Hematopoietic multipotent progenitor cell treated with erythropoietin and hydrocortisone succinate and interleukin-3 and kit ligand, for 4 days (in vitro differentiated cells): ENCODE results near the gene ARHGAP42.
"Not testable (repeated sequence)": the region's sequence is repeated elsewhere in the genome, so short reads cannot be mapped to it uniquely, and the experiment has no call there.

Experiments
- DNase-seq: peaks from one replicate; pipeline ENCODE4 v3.0.0-alpha.2; 2015

ARHGAP42 gene

GRCh38 chr11:100731471-100731870 lies 44.4 kb downstream of the ARHGAP42 start:
- no peak for DNase-seq

DNA sequence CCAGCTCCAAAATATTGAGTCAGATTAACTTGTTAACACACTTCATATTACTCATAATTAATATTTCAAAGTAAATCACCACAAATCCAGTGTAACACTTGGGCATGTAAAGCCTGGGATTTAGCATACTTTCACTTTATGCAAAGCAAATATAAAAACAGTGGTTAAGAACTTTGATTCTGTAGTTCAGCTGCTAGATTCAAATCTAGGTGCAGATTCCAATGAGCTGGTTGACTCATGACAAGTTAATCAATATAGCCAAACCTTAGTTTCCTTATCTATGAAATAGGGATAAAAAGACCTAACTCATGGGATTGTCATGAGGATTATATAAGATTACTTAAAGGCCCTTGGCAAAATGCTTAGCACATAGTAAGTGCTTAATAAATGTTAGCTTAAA lies 45.9 kb downstream of the ARHGAP42 start:
- no peak for DNase-seq

DNA sequence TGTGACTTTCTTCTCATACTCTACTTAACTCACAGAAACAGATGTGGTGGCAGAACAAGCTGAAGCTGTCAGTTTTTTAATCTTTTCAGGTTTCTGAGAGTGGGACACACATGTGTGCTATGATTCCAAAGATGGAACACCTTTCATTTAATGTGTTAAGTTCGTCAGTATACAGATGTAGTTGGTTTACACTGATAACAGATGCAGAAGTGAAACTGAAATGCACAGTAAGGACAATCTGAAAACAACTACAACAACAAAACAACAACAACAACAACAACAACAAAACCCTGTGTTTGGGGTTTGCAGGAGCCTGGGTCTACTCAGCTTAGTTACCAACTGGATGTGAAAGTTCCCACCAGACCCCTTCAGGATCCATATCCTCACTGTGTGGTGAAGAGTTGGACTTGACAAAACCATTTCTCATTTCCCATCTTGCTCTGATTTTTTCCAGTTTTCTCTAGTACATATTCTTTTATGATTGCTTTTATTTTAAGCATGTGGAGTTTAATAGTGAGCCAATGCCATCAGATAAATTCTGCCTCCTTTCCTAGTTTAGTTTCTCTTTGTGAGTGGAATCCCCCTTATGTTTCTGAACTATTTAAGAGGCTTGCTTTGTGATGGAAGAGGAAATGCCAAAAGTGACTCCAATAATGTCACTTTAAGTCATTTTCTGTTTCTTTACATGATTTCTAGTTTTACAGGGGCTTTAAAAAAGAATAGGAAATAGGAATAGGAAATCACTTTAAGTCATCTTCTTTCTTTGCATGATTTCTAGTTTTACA lies 47.8 kb downstream of the ARHGAP42 start:
- no peak for DNase-seq

DNA sequence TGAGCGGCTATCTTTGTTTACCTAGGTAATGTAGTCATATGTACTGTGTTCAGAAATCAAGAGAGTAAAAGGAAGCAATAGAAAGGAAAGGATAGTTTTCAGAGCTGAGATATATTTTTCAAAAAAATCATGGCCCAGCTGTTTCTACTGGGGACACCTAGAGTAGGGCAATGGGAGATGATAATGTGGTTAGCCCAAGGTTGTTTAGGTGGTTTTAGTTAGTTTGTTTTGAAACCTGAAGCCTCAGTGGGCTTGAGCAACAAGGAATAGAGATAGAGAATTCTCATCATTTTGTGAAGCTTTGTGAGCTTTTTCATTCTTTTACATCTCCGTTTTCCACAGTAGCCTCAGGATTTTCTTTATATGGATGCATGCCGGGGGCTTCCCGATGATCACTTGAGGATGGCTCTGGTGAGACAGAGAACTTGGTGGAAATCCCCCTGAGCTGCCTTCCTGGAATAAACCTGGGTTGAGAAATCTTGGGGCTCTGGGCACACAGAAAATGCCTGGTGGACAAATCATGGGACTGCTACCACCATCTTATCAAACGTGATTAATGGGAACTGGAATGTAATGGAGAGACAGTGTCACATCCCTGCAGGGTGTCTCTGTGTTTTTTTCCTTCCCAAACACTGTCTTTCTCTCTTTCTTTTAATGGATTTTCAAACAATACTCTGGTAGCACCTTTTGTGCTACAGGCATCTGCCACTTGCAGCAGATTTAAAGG lies 49.0 kb downstream of the ARHGAP42 start:
- DNase-seq: no peak

DNA sequence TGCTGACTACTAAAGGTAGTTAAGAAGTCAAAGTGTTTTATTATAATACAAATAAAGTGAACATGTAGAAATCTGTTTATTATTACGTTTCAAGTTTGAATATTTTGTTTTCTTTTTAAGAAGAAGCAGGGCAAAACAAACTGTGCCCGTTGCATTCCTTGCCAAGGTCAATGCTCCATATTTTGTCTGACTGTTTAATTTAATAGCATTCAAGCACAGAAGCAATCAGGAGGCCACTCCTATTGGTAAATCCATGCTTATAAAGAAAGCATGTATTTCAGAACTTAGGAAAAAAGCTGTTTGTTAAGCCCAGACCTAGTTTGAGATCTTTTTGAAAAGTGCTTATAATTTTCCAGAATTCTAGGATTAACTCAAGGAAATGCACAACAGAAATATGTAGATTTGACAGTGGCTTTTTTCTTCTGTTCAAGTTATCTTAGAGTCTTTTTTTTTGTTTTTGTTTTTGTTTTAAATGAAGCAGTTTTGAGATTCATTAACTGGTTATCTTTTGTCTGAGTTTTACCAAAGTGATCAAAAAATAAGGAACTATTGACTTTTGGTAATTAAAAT lies 51.7 kb downstream of the ARHGAP42 start:
- DNase-seq: no peak

DNA sequence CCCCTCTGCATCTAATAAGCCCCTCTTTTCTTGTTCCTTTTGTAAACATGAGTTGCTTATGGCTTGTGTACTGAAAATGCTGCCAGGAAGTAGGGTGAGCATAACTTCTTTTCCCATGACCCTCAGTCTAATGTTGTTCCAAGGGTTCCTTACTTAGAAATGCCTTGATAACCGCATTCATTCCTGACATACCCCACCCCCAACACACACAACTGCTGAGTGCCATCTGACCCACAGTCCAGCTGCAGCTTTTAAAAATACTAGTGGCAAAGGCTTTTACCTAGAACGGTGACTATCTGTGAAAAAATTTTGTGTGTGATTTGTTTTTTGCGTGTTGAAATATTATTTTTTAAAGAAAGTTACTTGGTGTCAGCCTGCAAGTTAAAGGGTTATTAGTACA lies 52.6 kb downstream of the ARHGAP42 start:
- no peak for DNase-seq

GRCh38 chr11:100740440-100740839 lies 53.4 kb downstream of the ARHGAP42 start:
- DNase-seq: no peak

DNA sequence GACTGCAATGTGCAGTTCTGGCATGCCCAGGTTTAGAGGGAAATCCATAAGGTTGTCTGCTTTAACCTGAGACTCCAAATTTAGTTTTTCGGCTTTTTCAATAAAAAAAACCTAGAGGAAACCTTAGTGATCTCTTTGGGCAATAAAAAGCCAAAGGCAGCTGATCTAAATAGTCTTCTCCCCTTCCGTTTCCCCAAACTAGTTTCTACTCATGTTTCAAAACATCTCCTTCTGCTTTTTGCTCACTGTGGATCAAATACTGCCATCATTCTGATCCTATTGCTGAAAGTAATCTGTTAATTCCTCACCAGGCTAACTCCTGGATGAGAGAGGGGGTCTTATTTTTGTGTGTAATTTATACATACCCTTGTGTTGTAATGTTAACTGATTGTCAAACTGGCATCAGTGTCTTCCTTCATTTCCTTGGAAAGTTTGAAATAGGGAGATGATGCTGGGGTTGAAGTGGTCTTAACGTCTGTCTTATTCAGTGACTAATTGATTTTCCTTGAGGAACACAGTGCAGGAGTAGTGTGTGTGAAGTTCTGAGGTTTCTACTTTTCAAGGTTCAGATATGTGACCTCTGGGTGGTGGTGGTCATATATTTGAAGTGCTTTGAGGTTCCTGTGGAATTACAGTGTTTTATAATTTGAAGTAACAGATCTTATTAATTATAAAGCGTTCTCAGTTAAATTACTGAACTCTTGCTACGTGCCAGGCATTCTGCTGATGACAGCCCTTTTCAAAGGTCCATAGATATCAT lies 55.0 kb downstream of the ARHGAP42 start:
- DNase-seq: no peak

DNA sequence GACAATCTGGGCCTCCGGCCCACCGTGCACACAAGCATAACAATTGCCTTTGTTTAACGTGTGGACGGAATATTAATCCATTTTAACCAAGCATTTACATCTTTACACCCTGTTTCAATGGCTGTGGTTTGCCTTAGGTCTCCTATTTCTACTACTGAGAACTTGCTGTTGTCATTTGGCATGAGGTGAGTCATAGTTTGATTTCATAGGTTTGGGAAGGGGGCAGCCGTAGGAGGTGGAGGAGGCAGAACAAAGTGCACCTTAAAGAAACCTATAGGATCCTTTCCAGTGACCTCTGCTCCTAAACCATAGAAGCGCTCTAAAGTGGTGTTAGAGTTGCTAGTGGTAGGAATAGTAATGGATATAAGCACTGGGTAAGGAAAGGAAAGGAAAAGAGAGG lies 59.4 kb downstream of the ARHGAP42 start:
- DNase-seq: no peak

- DNase-seq: no peak
These were observed 61.1 kb downstream of the ARHGAP42 start for GRCh38 chr11:100748153-100748552.

DNA sequence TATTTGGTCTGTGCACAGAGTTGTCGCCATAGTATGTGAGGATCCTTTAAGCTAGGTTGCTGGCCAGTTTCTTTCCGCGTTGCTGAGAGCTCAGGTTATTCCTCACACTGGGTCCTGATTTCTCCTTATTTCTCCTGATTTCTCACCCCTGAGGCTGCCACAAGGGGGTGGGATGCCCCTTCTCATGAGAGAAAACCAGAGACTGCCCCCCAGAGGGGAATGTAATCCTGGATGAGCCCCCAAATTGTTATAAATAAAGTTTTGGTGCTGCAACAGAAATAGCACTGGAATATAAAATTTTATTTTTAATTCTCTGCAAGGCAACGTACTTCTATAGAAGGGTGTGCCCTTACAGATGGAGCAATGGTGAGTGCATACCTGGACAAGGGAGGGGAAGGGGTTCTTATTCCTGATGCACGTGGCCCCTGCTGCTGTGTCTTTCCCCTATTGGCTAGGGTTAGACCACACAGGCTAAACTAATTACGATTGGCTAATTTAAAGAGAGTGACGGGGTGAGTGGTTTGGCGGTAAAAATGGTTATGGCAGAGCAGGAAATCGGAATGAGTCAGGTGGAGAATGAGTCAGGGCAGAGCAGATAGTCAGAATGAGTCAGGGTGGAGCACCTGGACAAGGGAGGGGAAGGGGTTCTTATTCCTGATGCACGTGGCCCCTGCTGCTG lies 62.9 kb downstream of the ARHGAP42 start:
- not testable (repeated sequence) for DNase-seq

- not testable (repeated sequence) for DNase-seq
These were observed 63.4 kb downstream of the ARHGAP42 start for GRCh38 chr11:100750566-100750891.

DNA sequence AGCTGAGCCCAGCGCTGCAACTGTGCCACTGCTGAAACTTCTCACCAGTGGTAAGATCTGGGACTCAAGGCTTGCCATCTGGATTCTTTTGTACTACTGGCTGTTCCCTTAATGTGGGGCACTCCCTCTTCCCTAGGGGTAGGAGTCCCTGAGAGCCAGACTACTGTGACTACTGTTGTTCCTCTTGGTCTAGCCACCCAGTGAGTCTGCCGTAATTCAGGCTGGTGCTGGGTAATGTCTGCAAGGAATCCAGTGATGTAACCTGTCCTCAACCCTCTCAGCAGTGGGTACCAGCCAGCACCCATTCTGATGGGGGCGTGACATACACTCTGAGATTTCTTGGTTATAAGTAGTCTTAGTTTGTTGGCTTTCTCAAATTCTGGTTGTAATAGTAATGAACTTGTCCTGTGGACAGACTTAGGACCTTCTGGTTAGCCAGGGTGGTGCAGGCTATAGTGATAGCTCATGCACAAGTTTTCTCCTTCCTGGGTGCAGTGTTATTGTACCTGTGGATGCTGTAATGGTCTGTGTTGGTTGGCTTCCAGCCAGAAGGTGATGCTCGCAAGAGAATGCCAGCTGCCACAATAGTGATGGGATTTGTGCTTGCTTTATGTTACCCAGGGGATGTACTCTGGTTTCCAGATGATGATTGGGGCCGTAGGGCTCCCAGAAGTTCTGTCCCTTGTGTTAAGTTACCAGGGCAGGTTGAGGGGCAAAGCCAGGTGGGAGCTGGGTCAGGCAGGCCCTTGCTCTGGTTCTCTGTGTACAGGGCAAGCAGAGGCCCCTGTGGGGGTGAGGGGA lies 65.5 kb downstream of the ARHGAP42 start:
- DNase-seq: no peak

DNA sequence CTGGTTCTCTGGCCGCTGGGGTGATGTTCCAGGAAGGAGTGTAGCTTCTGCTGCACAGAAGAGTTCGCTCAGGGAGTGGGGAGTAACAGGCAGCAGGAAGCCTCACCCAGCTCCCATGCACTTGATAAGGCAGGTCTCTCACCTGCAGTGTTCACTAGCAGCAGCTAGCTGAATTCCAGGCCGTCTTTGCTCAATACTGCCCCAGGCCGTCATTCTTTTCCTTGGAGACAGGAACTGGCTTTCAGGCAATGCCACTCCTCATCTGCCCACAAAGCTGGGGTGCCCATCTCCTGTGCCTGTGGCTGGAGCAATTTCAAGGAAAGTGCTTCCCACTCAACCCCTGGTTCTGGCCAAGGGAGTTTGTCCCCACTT lies 66.1 kb downstream of the ARHGAP42 start:
- no peak for DNase-seq

GRCh38 chr11:100753571-100753970 lies 66.5 kb downstream of the ARHGAP42 start:
- no peak for DNase-seq

GRCh38 chr11:100756559-100756958 lies 69.5 kb downstream of the ARHGAP42 start:
- no peak for DNase-seq

- no peak for DNase-seq
These were observed 70.6 kb downstream of the ARHGAP42 start for GRCh38 chr11:100757646-100758045.

DNA sequence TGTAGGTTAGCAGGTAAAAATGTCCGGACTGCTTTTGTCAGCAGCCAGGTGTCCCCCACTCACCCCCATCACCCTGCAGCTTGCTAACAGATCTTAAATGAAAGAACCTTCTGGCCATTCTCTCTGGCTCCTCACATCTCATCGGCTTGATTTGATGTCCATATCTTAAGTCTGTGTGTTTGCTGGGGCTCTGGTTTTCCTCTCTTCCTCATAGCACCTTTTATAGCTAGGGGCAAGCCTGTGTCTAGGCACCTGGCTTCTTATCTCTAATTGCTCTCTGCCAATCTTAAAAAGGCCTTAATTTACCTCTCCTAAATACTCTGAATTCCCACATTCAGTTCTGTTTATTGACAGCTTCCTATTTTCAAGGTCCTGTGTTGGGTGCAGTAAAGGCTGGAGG lies 72.0 kb downstream of the ARHGAP42 start:
- DNase-seq: no peak

- DNase-seq: no peak
These were observed 72.8 kb downstream of the ARHGAP42 start for GRCh38 chr11:100759856-100760255.

- DNase-seq: peak; percentile 61
These were observed 73.7 kb downstream of the ARHGAP42 start for GRCh38 chr11:100760744-100761143.

GRCh38 chr11:100761841-100762240 lies 74.8 kb downstream of the ARHGAP42 start:
- DNase-seq: no peak

- DNase-seq: no peak
These were observed 79.7 kb downstream of the ARHGAP42 start for GRCh38 chr11:100766764-100767163.
